ENCODE data around the gene HADHA. TPM values are rescaled to one million over a fixed set of nuclear protein-coding genes. Genes with fewer than 3 reads are reported as not detected.
A peak's percentile ranks its signal among the peaks of the same experiment; 100 is the strongest.
"Not testable (repeated sequence)": the region's sequence is repeated elsewhere in the genome, so short reads cannot be mapped to it uniquely, and the experiment has no call there.

Gene HADHA
- total RNA-seq, 1 experiment from 2014 or later, result 131 TPM

GRCh38 chr2:26268213-26268612 is 23.8 kb upstream of the HADHA start:
- DNase-seq (no peak), ATAC-seq (no peak)
- Histone ChIP-seq H3K4me3 (ENCODE audit: low read length) (no peak overlapping the region), H3K27me3 (ENCODE audit: low read length) (no peaks in the 10 kb centered on the region), H3K9me2 (replicated peaks; ENCODE audit: low read length) (no peaks in the 10 kb centered on the region), H3K27ac (ENCODE audit: low read length) (no peak overlapping the region), H3K9ac (ENCODE audit: low read length) (no peak overlapping the region), H3K79me2 (ENCODE audit: low read length) (no peaks in the 10 kb centered on the region), H4K20me1 (ENCODE audit: low read length) (no peaks in the 10 kb centered on the region), H3K4me1 (ENCODE audit: insufficient read depth, low read length) (no peaks in the 10 kb centered on the region), H3K4me2 (ENCODE audit: low read length) (no peak overlapping the region), H3K36me3 (ENCODE audit: low read depth, low read length) (peaks cover 3% of the 10 kb centered on the region; the same call in 1 of the 2 replicates), H2AFZ (ENCODE audit: low read length) (no peak overlapping the region), H3F3A (ENCODE audit: low read length, unreplicated experiment) (no peaks in the 10 kb centered on the region), H3K9me3 (ENCODE audit: low read length) (no peaks in the 10 kb centered on the region)
- BruUV-seq (replicated peaks), result no TSS peak
- intact Hi-C loops (cut with micrococcal nuclease), result no loop called here
- CTCF ChIA-PET, result no interaction called here
- TF ChIP-seq EZH2 (IDR thresholded peaks at IDR 0.05; ENCODE audit: low read length, unreplicated experiment) (no peak), CTCF (conservative IDR thresholded peaks at IDR 0.05; ENCODE audit: low read depth, low read length) (no peak), EZH2phosphoT487 (IDR thresholded peaks at IDR 0.05; ENCODE audit: borderline replicate concordance, low read length) (no peak)
- POLR2A ChIA-PET (ENCODE audit: unreplicated experiment), result no interaction called here

- CTCF ChIA-PET, result not testable (repeated sequence)
These were observed 14.4 kb upstream of the HADHA start for GRCh38 chr2:26258836-26259235.

DNA sequence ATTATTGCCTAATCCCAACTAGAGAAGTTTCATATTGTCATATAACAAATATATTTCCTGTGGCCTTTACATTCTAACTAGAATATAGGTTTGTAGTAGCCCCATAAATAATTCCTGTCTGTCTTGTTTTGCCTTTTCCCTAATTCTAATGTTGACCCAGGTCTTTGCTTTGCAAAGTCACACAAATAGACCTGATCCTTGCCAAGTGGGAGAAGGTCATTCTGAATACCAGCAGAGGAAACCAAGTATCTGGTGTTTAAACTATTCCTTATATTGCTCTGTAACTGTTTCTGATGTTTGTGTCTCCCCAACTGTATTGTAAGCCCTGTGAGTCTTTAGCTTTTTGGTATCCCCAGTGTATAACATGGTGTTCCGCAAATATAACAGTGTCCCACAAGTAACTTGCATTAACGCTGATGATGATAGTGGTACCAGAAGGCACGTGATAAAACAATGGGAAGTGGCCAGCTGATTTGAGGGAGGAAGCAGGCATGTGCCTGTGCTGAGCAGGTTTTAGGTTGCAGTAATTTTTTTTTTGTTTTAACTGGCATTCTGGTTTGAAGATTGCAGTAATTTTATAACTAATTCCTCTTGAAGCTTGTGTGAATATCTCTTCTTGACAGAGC is 11.4 kb upstream of the HADHA start:
- Histone ChIP-seq H3K27me3 (ENCODE audit: low read length) (no peaks in the 10 kb centered on the region), H3K36me3 (ENCODE audit: low read depth, low read length) (no peaks in the 10 kb centered on the region), H3K9ac (ENCODE audit: low read length) (no peak overlapping the region), H3K9me2 (replicated peaks; ENCODE audit: low read length) (no peaks in the 10 kb centered on the region), H3K79me2 (ENCODE audit: low read length) (peaks cover 28% of the 10 kb centered on the region), H3K4me2 (ENCODE audit: low read length) (peak overlapping the region; percentile 16), H3K4me1 (ENCODE audit: insufficient read depth, low read length) (peaks cover 11% of the 10 kb centered on the region; the same call in 1 of the 2 replicates), H4K20me1 (ENCODE audit: low read length) (no peaks in the 10 kb centered on the region), H3F3A (ENCODE audit: low read length, unreplicated experiment) (no peaks in the 10 kb centered on the region), H3K4me3 (ENCODE audit: low read length) (no peak overlapping the region), H2AFZ (ENCODE audit: low read length) (no peak overlapping the region), H3K9me3 (ENCODE audit: low read length) (no peaks in the 10 kb centered on the region), H3K27ac (ENCODE audit: low read length) (0 out of 2 replicates have a peak overlapping the region, but pooled peaks have one; percentile 9)
- POLR2A ChIA-PET (ENCODE audit: unreplicated experiment), result interaction anchor here (0.5 kb wide), 1 partner anchor 485 kb away, joined by 3 read pairs; no protein-coding TSS in a partner anchor
- no peak for TF ChIP-seq CTCF (conservative IDR thresholded peaks at IDR 0.05; ENCODE audit: low read depth, low read length)
- CTCF ChIA-PET, result interaction anchor here (0.6 kb wide), 1 partner anchor 676 kb away, joined by 4 read pairs; no protein-coding TSS in a partner anchor
- intact Hi-C loops (cut with micrococcal nuclease), result loop anchor here (5.0 kb wide), 1 partner anchor 36 kb away; no protein-coding TSS in a partner anchor
- DNase-seq (peak; percentile 50), ATAC-seq (peak; percentile 81)
- TSS peak; percentile 15 for BruUV-seq (replicated peaks)

More at GRCh38 chr2:26258836-26259235, 14.4 kb upstream of the HADHA start:
- H3K27ac ChIP-seq (ENCODE audit: low read length); H3K27me3 ChIP-seq (ENCODE audit: low read length); H4K20me1 ChIP-seq (ENCODE audit: low read length); H3K79me2 ChIP-seq (ENCODE audit: low read length); ATAC-seq; H3F3A ChIP-seq (ENCODE audit: low read length, unreplicated experiment); H3K9ac ChIP-seq (ENCODE audit: low read length); H3K9me3 ChIP-seq (ENCODE audit: low read length); POLR2A ChIA-PET (ENCODE audit: unreplicated experiment); BruUV-seq (replicated peaks); DNase-seq; H2AFZ ChIP-seq (ENCODE audit: low read length); H3K4me3 ChIP-seq (ENCODE audit: low read length); H3K4me2 ChIP-seq (ENCODE audit: low read length); H3K36me3 ChIP-seq (ENCODE audit: low read depth, low read length); H3K9me2 ChIP-seq (replicated peaks; ENCODE audit: low read length): not testable (repeated sequence)
- H3K4me1 ChIP-seq (ENCODE audit: insufficient read depth, low read length), result peaks cover 11% of the 10 kb centered on the region; the same call in 1 of the 2 replicates
- intact Hi-C loops (cut with micrococcal nuclease), result loop anchor here (5.0 kb wide), 1 partner anchor 33 kb away; no protein-coding TSS in a partner anchor
